CD4-positive, alpha-beta T cell treated with Interferon gamma for 1 hour (primary cell): ENCODE measurements around the gene PPARA.

Experiments
- DNase-seq: peaks from one replicate; pipeline ENCODE4 v3.0.0-alpha.2; 2020

Gene PPARA

GRCh38 chr22:46146329-46146728 is 4.0 kb upstream of the PPARA start:
- no peak for DNase-seq

- DNase-seq = no peak
These were observed 3.3 kb upstream of the PPARA start for GRCh38 chr22:46147061-46147460.

- DNase-seq = no peak
These were observed 2.7 kb upstream of the PPARA start for GRCh38 chr22:46147471-46148267.

GRCh38 chr22:46148336-46148735 is 2.0 kb upstream of the PPARA start:
- DNase-seq = no peak

GRCh38 chr22:46148816-46149511 is 1.4 kb upstream of the PPARA start:
- DNase-seq = no peak

- peak; percentile 8 for DNase-seq
These were observed 753 bp upstream of the PPARA start for GRCh38 chr22:46149512-46150033.

- peak; percentile 58 for DNase-seq
These were observed 540 bp downstream of the PPARA start for GRCh38 chr22:46150655-46151477.

- no peak for DNase-seq
These were observed 3.6 kb downstream of the PPARA start for GRCh38 chr22:46153930-46154329.

GRCh38 chr22:46156031-46156430 is 5.7 kb downstream of the PPARA start:
- DNase-seq = no peak

- DNase-seq = no peak
These were observed 8.0 kb downstream of the PPARA start for GRCh38 chr22:46158283-46158682.

GRCh38 chr22:46159212-46159611 is 8.9 kb downstream of the PPARA start:
- no peak for DNase-seq

- no peak for DNase-seq
These were observed 9.5 kb downstream of the PPARA start for GRCh38 chr22:46159777-46160176.

GRCh38 chr22:46162285-46162684 is 12.0 kb downstream of the PPARA start:
- no peak for DNase-seq

- no peak for DNase-seq
These were observed 12.6 kb downstream of the PPARA start for GRCh38 chr22:46162771-46163556.

- no peak for DNase-seq
These were observed 13.2 kb downstream of the PPARA start for GRCh38 chr22:46163557-46163888.

GRCh38 chr22:46165977-46166376 is 15.7 kb downstream of the PPARA start:
- DNase-seq = no peak

- no peak for DNase-seq
These were observed 19.3 kb downstream of the PPARA start for GRCh38 chr22:46169628-46170027.

- no peak for DNase-seq
These were observed 21.6 kb downstream of the PPARA start for GRCh38 chr22:46171940-46172339.

GRCh38 chr22:46172522-46173110 is 22.3 kb downstream of the PPARA start:
- DNase-seq = no peak

GRCh38 chr22:46173152-46173551 is 22.8 kb downstream of the PPARA start:
- no peak for DNase-seq

- DNase-seq = no peak
These were observed 25.3 kb downstream of the PPARA start for GRCh38 chr22:46175631-46176030.

GRCh38 chr22:46176508-46177003 is 26.2 kb downstream of the PPARA start:
- no peak for DNase-seq
